Measurements from ENCODE around the gene MTHFD2L. TPM values are rescaled to one million over a fixed set of nuclear protein-coding genes. Genes with fewer than 3 reads are reported as not detected.
"Not testable (repeated sequence)": the region's sequence is repeated elsewhere in the genome, so short reads cannot be mapped to it uniquely, and the experiment has no call there.

Gene MTHFD2L
- total RNA-seq, 1 donor from 2014 or later = 71.8 TPM

- DNase-seq (ENCODE audit: low read depth) = no peak
Measured at GRCh38 chr4:74335341-74336021, 177.6 kb downstream of the MTHFD2L start.

GRCh38 chr4:74338792-74339333 lies 180.9 kb downstream of the MTHFD2L start:
- DNase-seq (ENCODE audit: low read depth) = no peak

- no peak for DNase-seq (ENCODE audit: low read depth)
Measured at GRCh38 chr4:74339501-74339900, 181.6 kb downstream of the MTHFD2L start.

- DNase-seq (ENCODE audit: low read depth) = not testable (repeated sequence)
Measured at GRCh38 chr4:74340421-74340820, 182.5 kb downstream of the MTHFD2L start.

- no peak for DNase-seq (ENCODE audit: low read depth)
Measured at GRCh38 chr4:74344031-74344430, 186.1 kb downstream of the MTHFD2L start.

Other genes starting within 250 kb of the MTHFD2L start
- gene PF4, start 176.1 kb upstream of the MTHFD2L start, total RNA-seq = 0.60 and 0.87 TPM in 2 replicates
- 1.6 TPM in 1 of 2 replicates, not detected in the other for gene PPBP, start 169.9 kb upstream of the MTHFD2L start, total RNA-seq
- 42.3 and 210 TPM in 2 replicates for gene CXCL5, start 159.4 kb upstream of the MTHFD2L start, total RNA-seq
- gene CXCL3, start 119.4 kb upstream of the MTHFD2L start, total RNA-seq = 5.0 and 17.7 TPM in 2 replicates
- gene CXCL2, start 58.9 kb upstream of the MTHFD2L start, total RNA-seq = 14.9 and 34.7 TPM in 2 replicates
- gene EPGN, start 150.4 kb downstream of the MTHFD2L start, total RNA-seq = 5.3 and 22.7 TPM in 2 replicates
- 2.0 and 35.9 TPM in 2 replicates for gene EREG, start 207.0 kb downstream of the MTHFD2L start, total RNA-seq

Measured in renal cortical epithelial cell (primary cell).